ENCODE data around the gene CLN5.
"Not testable (repeated sequence)": the region's sequence is repeated elsewhere in the genome, so short reads cannot be mapped to it uniquely, and the experiment has no call there.

Gene CLN5

DNA sequence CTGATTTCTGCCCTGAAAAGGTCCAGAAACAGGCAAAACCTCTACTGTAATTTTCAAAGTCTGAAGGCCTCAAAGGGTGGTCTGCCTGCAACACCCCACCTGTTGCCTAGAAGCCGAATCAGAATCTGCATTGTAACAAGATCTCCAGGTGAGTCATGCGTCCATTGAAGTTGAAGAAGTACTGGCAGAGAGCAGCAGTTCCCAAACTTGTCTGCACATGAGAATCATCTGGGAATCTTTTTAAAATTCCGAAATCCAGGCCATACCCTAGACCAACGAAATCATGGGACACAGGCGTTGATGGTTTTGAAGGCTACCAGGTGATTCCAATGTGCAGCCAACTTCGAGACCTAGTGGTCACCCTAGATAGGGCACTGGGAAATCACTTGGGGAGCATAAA is 16.0 kb upstream of the CLN5 start:
- no peak for DNase-seq (ENCODE audit: low read depth in 2 of 2)

DNA sequence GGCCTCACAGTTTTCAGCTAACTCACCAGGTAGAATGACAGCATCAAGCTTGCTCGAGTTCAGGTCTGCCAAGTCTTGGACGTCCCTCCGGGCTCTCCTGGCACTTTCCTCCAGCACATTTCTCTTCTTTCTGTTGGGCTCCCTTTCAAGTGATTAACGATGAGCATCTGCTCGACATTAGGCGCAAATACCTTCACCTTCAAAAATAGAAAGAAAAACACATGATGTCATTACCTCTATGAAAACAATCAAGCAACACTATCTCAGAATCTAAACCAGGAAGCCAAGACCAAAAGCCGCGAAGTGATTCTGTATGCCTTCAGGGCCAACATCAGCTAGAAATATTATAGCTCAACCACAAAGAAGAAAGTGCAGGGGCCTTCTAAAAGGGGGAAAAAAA is 15.4 kb upstream of the CLN5 start:
- no peak for DNase-seq (ENCODE audit: low read depth in 2 of 2)

DNA sequence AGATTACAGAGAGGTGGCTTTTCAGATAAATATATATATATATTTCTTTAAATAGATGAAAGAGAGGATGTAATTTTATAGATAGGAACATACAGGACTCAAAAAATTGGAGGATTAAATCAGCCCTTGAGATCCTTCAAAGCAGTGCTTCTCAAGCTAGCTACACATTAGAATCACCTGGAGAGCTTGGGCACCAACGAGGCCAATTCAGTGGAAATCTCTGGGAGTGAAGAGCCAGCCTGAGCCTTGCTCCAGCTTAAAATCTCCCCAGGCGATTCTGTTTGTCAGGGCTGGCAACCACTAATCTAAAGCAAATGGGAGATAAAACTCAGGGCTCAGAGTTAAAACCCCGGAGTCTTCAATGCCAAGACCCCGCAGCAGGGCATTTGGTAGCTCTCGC is 15.0 kb upstream of the CLN5 start:
- no peak for DNase-seq (ENCODE audit: low read depth in 2 of 2)

DNA sequence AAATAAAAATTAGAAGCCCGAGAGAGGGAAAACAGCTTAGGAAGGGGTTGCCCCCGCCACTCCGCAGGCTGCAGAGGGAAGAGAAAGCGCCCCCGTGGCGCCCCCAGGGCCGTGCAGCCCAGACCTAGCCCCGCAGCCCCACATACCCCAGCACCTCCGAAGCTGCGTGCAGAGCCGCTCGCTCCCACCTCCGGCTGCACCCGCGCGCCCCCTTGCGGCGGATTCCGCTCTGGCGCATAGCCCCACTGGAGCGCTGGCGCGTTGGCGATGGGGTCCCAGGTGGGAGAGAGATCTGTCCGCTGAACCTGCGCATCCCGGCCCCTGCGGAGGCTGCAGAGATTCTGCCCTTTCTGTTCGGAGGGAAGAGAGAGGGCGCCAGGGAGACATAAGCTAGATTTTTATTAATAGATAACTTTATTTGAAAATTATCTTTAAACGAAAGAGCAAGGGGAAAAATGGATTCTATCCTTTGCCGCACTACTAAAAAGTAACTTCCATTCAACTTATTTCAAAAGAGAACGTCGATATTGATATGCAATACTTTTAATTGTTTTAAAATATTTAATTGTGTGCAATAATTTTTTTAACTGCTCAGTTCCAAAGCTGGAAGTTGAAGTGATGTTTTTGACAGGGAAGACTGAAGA is 11.7 kb upstream of the CLN5 start:
- peak; percentile 69 to 86 for DNase-seq (ENCODE audit: low read depth in 2 of 2)

DNA sequence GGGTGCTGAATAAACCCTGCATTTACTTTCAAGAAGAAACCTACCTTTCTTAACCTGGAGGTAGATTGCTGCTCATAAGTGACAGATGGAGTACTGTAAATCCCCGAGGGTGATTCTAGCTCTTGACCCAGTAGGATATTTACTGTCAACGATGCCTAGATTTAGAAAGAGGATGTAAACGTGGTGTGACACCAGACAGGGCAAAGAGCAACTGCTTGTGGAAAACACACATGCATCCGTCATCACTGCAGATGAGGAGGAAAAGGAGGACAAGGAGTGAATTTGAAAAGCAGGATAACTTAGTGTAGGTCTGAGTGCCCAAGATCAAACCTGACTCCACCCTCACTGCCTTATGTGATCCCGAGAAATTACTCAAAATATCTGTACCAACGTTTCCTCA is 9.8 kb upstream of the CLN5 start:
- no peak for DNase-seq (ENCODE audit: low read depth in 2 of 2)

DNA sequence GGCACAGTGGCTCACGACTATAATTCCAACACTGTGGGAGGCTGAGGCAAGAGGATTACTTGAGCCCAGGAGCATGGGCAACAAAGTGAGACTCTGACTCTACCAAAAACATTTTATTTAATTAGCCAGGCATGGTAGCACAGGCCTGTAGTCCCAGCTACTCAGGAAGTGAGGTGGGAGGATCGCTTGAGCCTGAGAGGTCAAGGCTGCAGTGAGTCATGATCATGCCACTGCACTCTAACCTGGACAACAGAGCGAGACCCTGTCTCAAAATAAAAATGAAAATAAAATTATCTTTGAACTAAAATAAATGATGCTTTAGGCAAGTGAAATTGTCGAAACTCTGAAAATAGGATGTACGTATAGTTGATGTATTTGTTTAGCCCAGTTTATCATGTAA is 8.2 kb upstream of the CLN5 start:
- no peak for DNase-seq (ENCODE audit: low read depth in 2 of 2)

DNA sequence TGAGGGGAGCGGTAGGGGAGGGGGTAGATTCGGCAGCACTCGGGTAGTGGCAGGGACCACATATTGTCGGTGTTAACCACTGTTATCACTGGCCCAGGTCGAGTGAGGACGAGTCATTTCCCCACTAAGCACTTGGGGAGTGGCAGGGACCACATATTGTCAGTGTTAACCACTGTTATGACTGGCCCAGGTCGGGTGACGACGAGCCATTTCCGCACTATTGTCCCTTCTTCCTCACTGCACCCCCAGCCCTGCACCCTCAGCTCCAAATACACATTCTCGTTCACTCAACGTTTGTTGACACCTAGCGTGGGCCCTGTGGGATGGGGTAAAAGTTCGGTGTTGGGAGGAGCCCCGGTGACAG is 467 bp upstream of the CLN5 start:
- DNase-seq (ENCODE audit: low read depth in 2 of 2): peak; percentile 35 to 59

DNA sequence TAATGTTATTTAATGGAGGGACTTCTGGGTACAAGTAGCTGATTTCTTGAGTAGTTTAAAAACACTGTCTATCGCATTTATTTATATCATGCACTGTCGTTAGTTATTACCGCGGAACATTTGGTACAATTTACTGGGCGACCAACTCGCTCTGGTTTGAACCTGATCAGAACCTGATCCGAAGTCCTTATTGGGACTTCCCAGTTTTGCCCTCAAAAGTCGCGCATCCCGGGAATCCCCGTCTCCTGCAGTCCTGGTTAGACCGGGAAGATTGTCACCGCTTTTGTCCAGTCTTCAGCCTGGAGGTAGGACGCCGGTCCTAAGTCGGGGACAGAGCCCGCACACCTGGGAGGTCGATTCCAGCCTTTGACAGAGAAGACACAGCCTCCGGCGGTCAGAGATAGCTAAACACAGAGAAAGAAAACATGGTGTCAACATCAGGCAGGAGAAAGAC is 694 bp downstream of the CLN5 start:
- no peak for DNase-seq (ENCODE audit: low read depth in 2 of 2)

DNA sequence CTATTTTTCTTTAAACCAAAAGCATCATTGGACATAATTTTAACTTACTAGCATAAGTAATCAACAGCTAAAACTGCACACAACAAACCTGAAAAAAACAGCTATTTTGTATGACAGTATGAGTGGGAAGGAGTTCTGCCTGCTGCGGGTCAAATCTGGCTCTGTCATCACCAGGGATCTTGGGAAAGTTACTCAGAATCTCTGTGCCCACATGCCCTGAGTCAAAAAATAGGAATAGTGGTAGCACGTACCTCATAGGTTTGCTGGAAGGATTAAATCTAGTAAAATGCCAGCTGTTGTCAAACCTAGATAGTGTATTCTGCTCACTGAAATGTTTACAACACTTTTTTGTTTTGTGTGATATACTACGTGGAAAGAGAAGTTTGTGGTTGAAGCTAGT is 1.1 kb downstream of the CLN5 start:
- DNase-seq (ENCODE audit: low read depth in 2 of 2): no peak

DNA sequence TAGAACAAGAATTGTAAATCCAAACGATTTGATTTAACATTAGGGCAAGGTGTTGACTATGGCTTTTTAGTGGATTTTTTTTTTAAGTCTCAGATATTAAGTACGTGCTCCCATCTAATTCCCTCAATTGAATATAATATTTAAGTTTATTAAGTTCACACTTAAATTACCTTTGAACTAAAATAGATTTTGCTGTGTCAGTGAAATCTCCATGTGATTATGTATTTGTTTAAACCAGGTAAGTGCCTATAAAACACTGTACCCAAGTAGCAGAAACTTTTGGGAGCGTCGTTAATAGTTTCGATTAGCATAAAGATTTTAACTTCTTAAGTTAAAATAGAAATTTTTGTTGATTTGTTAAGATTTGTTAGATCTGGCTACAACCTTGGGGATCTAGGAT is 1.6 kb downstream of the CLN5 start:
- DNase-seq (ENCODE audit: low read depth in 2 of 2): no peak

DNA sequence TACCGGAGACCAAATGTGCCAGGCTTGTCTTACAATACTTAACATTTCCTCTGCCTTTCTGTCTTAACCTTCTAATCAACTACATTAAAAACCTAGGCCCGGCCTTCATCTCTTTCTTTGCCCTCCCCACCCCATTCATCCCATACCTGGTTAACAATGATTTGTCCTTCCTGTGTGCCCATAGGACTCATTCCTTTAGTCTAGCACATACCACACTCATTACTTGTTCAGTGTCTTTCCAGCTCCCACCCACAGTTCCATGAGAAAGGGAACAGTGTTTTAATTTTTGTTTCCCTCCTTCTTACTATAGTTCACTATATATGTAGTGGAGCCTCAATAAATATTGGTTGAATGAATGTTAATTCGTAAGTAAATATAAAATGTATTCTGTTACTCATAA is 2.4 kb downstream of the CLN5 start:
- DNase-seq (ENCODE audit: low read depth in 2 of 2): no peak

DNA sequence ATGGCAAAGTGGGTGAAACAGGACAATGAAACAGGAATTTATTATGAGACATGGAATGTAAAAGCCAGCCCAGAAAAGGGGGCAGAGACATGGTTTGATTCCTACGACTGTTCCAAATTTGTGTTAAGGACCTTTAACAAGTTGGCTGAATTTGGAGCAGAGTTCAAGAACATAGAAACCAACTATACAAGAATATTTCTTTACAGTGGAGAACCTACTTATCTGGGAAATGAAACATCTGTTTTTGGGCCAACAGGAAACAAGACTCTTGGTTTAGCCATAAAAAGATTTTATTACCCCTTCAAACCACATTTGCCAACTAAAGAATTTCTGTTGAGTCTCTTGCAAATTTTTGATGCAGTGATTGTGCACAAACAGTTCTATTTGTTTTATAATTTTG is 8.6 kb downstream of the CLN5 start:
- DNase-seq (ENCODE audit: low read depth in 2 of 2): no peak

DNA sequence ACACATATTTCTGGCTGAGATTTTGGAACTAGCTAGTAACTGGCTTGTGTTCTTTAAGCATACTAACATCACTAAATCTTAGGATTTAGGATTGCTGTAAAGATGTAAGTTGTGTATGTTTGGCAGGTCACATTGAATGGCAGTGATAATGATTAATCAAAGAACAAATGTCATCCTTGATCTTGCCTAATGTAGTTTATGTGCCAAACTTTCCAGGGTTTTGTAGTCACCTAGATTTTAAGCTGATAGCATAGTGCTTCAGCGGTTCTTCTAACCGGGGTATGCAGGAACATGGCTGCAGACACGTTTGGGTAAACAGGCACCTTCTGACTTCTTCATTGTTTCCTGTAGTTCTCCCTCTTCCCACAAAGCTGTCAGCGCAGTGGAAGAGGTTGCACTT is 9.7 kb downstream of the CLN5 start:
- no peak for DNase-seq (ENCODE audit: low read depth in 2 of 2)

DNA sequence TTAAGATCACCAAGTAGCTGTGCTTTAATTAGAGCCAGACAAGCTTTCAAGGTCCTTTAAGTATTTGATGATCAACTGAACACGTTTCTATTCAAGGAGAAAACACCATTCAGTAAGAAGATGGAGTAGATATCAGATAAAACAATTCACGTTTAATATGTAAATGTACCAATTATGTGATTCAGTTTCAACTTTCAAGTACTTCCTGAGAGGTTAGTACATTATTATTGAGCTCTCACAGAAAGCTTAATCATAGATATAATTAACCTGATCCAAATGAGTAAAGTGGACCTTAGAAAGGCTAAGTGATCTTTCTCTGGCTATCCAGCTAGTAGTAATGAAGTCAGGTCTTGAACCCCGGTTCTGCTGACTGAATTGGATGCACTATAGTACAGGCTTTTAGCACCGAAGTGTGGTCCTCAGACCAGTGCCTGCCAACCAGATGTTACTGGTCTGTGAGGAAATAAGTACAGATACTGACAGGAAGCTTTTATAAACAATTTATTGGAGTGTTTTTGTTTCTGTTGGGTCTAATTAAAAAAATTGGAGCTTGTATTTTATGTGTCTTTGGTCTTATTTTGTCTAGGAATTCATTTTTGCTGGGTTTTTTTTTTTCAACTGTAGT is 10.2 kb downstream of the CLN5 start:
- no peak for DNase-seq (ENCODE audit: low read depth in 2 of 2)

DNA sequence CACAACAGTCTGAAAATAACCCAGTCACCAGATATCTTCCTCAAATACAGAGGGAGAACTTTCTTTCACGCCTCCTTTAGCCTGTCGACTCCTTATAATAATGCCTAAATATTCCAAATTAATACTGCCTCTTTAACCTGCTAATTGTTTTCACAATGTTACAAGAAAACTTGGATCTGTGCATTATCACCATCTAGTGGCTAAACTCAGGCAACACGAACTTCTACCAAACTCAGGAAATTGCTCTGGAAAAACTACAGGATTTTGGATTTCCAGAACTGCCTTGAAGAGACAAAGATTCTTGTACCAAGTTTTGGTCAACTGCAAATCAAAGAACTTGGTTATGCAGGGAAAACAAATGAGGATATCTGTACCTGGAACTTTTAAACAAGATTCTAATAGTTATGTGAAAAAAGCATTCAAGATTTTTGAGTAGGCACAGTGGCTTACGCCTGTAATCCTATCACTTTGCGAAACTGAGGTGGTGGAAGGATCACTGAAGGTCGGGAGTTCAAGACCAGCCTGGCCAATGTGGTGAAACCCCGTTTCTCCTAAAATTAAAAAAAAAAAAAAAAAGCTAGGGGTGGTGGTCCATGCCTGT is 10.8 kb downstream of the CLN5 start:
- DNase-seq (ENCODE audit: low read depth in 2 of 2): no peak

DNA sequence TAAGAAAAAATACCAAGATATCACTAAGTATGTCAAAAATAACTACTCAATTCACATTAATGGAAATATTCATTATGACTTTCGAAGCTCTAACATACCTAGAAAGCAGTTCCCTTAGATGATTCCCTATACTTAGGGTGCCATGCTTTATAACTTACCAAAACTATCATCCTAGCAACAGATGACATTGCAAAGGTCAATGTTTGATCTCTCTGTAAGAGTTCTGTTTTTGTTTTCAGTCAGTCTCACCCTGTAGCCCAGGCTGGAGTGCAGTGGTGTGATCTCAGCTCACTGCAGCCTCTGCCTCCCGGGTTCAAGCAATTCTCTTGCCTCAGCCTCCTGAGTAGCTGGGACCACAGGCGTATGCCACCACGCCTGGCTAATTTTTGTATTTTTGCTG is 16.5 kb downstream of the CLN5 start:
- not testable (repeated sequence) for DNase-seq (ENCODE audit: low read depth in 2 of 2)

DNA sequence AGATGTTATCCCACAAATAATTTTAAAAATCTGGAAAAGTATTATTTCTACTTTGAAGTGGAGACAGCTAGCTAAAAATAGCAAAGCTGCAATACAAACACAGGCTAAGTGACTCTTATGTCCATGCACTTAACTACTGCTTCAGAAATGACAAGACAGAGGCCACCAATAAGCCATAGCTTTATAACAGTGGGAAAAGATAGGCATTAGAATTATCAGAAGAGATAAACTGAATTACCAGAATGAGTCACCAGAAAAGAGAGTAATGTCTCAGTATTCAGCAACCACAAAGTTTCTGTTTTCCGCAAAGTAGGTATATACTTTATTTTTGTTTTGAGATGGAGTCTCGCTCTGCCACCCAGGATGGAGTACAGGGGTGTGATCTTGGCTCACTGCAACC is 17.1 kb downstream of the CLN5 start:
- no peak for DNase-seq (ENCODE audit: low read depth in 2 of 2)

DNA sequence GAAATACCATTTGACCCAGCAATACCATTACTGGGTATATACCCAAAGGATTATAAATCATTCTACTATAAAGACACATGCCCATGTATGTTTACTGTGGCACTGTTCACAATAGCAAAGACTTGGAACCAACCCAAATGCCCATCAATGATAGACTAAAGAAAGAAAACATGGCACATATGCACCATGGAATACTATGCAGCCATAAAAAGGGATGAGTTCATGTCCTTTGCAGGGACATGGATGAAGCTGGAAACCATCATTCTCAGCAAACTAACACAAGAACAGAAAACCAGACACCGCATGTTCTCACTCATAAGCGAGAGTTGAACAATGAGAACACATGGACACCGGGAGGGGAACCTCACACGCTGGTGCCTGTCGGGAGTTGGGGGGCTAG is 17.8 kb downstream of the CLN5 start:
- DNase-seq (ENCODE audit: low read depth in 2 of 2): not testable (repeated sequence)

DNA sequence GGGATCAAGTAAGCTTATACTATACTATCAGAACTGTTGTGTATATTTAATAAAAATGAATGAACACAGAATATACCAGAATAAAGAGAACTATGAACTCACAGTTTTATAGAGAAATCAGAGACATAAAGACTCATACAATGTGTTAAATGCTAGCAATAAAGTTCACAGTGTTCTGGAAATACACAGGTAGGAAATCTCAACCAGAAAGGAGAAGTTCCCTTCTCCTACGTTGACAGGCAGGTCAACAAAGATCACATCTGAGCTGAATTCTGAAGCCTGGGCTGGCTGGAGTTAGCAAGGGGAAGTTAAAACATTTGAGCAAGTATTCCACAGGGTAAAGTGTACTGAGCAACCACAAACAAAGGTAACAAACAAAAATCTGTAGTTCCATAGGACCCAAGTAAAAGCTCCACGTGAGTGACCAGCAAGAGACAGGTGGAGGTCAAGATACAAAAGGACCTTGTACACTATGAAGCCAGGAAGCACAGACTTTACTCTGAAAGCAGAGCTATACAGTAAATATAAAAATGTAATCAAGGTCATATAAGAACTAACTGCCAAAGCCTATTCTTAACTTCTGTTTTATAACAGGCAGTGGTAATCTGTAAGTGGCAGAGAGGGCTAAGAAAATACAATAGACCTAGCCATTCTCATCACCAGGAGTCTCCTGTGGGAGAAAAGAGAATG is 22.1 kb downstream of the CLN5 start:
- DNase-seq (ENCODE audit: low read depth in 2 of 2): no peak

DNA sequence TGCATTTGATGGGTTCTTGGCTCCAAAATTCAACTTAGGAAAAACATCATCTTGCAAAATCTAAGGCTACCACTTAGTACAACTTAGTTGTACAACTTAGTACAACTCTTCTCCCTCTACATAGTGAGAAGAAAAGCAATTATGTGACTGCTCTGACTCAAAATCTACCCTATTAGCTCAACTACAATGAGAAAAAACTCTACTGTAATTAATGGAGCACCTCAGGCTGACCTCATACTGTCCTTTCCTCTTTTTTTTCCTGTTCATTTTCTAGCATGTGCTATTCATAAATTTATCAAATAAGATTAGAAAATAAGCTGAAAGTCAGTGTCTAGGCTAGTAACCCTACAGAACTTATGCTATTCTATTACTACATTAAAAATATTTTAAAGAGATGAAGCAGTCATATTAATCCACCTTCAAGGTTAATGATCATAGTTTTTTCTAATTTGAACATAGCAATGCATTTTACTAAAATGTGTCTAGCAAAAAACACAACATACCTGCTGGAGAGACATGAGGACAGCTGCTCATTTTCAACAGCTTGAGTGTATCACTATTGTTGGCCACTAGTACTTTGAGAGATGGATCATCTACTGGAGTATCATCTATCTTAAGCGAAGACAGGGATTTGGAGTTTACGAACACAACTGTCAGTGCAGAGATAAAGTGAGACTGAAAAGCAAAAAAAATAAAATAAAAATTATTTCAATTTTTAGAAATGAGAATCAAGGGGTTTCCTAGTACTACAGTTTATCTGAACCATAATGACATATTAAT is 23.2 kb downstream of the CLN5 start:
- no peak for DNase-seq (ENCODE audit: low read depth in 2 of 2)

DNA sequence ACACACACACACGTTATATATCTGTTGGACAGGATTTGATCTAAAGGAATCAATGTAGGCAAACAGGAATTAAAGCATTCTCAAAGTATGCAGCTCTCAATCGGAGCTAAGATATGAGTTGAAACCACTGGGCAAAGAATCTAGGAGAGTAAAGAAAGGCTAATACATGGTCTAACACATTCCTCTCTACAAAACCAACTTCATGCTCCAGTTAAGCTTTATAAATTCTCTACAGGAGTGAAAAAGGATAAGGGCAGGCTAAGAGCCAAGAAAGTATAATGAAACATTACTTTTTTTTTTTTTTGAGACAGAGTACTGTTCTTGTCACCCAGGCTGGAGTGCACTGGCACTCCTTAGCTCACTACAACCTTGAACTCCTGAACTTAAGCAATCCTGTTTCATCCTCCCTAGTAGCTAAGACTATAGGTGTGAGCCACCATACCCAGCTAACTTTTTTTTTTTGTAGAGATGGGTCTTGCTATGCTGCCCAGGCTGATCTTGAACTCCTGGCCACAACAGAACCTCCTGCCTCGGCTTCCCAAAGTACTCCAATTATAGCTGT is 24.5 kb downstream of the CLN5 start:
- no peak for DNase-seq (ENCODE audit: low read depth in 2 of 2)
